Measurements from ENCODE around the gene DPH6. TPM values are rescaled to one million over a fixed set of nuclear protein-coding genes. Genes with fewer than 3 reads are reported as not detected.
"Not testable (repeated sequence)": the region's sequence is repeated elsewhere in the genome, so short reads cannot be mapped to it uniquely, and the experiment has no call there.

The DPH6 gene
- total RNA-seq, 1 donor from 2014 or later: 21.0 TPM

DNA sequence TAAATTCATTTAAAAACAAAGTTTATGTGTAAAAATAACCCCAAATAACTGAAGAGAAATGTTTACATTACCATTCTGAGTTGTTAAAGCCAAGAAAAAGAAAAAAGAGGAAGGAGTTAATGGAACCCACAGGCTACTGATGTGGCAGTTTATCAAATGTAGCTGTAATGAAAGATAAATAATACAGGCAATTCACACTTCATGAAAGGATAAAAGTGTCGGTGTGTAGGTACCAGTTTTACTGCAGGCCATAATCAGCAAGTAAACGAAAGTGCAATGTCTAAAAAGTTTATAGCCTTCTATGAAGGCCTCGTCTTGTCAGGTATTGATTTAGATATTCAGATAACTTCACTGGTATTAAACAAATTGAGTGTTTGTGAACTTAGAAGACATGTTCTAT is 164.6 kb downstream of the DPH6 start:
- intact Hi-C loops (cut with DNase I): no loop called here
- ATAC-seq (no peak), DNase-seq (ENCODE audit: low spot score) (no peak)

DNA sequence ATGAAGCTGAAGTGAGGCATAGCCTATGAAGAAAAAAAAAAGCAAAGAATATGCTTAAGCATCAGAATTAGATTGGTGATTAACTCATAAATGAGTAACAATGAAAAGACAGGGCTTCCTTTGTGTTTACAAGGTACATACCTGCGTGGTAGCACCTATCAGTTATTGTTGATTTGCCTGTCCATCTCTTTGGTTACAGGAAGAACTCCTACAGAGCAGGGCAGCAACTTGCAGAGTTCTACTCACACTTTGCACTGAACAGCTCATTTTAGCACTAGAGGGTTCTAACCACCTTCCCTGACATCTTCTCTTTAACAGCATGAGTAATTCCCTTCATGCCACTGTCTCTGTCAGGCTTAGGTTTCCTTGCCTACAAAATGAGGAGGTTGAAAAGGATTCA is 166.0 kb downstream of the DPH6 start:
- intact Hi-C loops (cut with DNase I): no loop called here
- no peak for ATAC-seq
- DNase-seq (ENCODE audit: low spot score): no peak

- intact Hi-C loops (cut with DNase I); DNase-seq (ENCODE audit: low spot score); ATAC-seq: not testable (repeated sequence)
Measured at GRCh38 chr15:35378454-35378853, 167.5 kb downstream of the DPH6 start.

DNA sequence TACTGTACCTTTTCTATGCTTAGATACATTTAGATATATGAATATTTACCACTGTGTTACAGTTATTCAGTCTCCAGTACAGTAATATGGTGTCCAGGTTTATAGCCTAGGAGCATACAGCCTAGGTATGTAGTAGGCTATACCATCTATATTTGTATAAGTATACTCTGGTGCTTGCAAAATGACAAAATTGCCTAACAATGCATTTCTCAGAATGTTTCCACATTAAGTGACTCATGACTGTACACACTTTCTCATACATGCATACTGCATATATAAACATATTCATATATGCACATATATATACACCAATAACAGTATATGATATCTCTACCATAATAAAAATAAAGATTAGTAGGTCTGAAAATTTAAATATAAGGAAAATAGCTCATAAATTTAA is 169.3 kb downstream of the DPH6 start:
- intact Hi-C loops (cut with DNase I): no loop called here
- no peak for DNase-seq (ENCODE audit: low spot score)
- ATAC-seq: no peak

GRCh38 chr15:35374661-35375060 is 171.3 kb downstream of the DPH6 start:
- ATAC-seq (no peak), DNase-seq (ENCODE audit: low spot score) (no peak)
- intact Hi-C loops (cut with DNase I): no loop called here

- DNase-seq (ENCODE audit: low spot score): no peak
- ATAC-seq: no peak
- intact Hi-C loops (cut with DNase I): no loop called here
Measured at GRCh38 chr15:35362195-35362829, 183.7 kb downstream of the DPH6 start.

GRCh38 chr15:35358824-35359223 is 187.1 kb downstream of the DPH6 start:
- ATAC-seq: no peak
- intact Hi-C loops (cut with DNase I): no loop called here
- DNase-seq (ENCODE audit: low spot score): no peak

GRCh38 chr15:35351059-35351458 is 194.9 kb downstream of the DPH6 start:
- DNase-seq (ENCODE audit: low spot score): no peak
- ATAC-seq: no peak
- intact Hi-C loops (cut with DNase I): no loop called here

- intact Hi-C loops (cut with DNase I): no loop called here
- no peak for DNase-seq (ENCODE audit: low spot score)
- no peak for ATAC-seq
Measured at GRCh38 chr15:35349916-35350315, 196.0 kb downstream of the DPH6 start.

DNA sequence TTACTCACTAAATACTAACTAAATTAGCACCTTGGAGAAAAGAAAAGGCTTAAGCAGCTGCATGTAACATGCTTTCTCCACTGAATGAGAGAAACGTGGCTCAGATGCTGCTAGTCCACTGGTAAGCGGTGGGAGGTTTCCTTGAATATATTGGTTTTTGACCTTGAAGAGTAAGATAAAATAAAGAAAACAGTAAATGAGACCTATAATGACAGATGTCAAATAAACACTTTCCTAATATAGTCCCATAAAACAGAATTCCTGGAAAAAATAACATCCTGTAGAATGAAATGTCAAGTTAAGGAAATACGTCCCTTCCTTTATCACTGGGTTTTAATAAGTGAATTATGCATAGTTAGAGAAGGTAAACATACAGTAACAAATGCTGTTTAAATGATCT is 215.0 kb downstream of the DPH6 start:
- no peak for ATAC-seq
- DNase-seq (ENCODE audit: low spot score): no peak
- intact Hi-C loops (cut with DNase I): no loop called here

GRCh38 chr15:35330048-35330695 is 215.8 kb downstream of the DPH6 start:
- no peak for ATAC-seq
- intact Hi-C loops (cut with DNase I): no loop called here
- no peak for DNase-seq (ENCODE audit: low spot score)

DNA sequence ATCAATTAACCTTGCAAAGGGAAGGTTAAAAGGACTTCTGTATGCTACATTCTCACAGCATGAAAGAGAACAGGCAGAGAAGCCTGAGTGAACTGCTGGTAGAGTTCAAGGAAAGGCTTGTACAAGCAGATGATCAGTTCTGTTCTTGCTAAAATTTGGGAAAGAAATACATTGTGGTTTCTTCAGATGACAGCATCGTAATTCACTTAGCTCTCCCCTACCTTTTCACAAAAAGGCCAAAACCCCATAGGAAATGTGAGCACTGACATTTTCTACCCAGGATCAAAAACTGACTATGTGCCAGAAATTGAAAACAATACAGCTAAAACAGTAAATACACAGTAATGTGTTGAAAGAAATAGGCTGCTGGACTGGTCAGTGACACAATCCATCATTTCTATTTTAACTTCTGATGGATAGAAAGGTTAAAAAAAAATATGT is 216.4 kb downstream of the DPH6 start:
- DNase-seq (ENCODE audit: low spot score): no peak
- no peak for ATAC-seq
- intact Hi-C loops (cut with DNase I): no loop called here

- DNase-seq (ENCODE audit: low spot score); intact Hi-C loops (cut with DNase I); ATAC-seq: not testable (repeated sequence)
Measured at GRCh38 chr15:35328836-35329235, 217.1 kb downstream of the DPH6 start.

DNA sequence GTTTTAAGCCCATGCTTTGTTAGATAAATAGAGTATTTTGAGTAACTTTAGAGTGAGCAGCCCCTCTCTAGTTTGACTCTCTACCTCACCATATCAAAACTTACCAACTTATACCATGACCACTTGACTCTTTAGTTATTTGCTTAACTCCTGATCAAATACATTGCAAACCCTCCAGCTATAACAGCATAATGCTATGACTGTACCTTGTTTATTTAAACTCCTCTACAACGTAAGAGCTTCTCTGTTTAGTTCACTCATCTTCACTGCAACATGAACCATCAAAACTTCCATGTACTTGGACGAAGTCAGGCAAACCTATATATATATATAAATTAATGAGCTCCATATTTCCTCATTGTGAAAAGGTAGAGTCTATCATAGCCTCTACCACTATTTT is 218.2 kb downstream of the DPH6 start:
- DNase-seq (ENCODE audit: low spot score): no peak
- intact Hi-C loops (cut with DNase I): no loop called here
- ATAC-seq: no peak

- intact Hi-C loops (cut with DNase I): no loop called here
- no peak for DNase-seq (ENCODE audit: low spot score)
- no peak for ATAC-seq
Measured at GRCh38 chr15:35325374-35325941, 220.5 kb downstream of the DPH6 start.

GRCh38 chr15:35323141-35323540 is 222.8 kb downstream of the DPH6 start:
- intact Hi-C loops (cut with DNase I): no loop called here
- DNase-seq (ENCODE audit: low spot score) (no peak), ATAC-seq (no peak)

DNA sequence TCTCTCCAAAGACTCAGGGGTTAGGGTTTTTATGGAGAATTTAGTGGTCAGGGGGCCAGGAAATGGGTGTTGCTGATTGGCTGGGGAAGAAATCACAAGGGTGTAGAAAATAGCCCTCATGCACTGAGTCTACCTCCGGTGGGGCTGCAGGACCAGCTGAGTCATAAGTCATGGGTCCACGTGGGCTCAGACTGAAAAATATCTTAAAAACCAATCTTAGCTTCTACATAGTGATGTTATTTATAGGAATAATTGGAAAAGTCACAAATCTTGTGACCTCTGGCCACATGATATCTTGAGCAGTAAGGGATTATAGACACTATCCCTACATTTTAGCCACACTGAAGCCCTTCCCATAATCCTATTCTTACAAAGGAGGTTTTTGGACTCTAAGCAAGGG is 224.0 kb downstream of the DPH6 start:
- ATAC-seq (no peak), DNase-seq (ENCODE audit: low spot score) (no peak)
- intact Hi-C loops (cut with DNase I): no loop called here

DNA sequence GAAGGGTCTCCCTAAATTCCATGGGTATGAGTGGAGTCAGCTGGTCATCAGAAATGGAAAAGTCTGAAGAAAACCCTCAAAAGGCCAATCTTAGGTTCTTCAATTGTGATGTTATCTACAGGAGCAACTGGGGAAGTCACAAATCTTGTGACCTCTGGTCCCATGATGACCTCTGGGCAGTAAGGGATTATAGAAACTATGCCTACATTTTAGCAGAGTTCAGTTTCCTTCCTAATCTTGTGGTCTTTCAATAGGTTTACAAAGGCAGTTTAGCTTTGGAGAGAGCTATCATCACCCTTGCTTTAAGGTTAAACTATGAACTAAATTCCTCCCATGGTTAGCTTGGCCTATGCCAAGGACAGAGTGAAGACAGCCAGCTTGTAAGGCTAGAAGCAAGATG is 225.1 kb downstream of the DPH6 start:
- no peak for DNase-seq (ENCODE audit: low spot score)

More for the DNA sequence above, 225.1 kb downstream of the DPH6 start:
- intact Hi-C loops (cut with DNase I): no loop called here
- ATAC-seq: no peak
